OCI-LY7 (cell line): ENCODE measurements around the gene KLF15. TPM values are rescaled to one million over a fixed set of nuclear protein-coding genes. Genes with fewer than 3 reads are reported as not detected.

Experiments
- BruUV-seq: library from RNA; stranded (reverse); fragments of 400-500 nt; replicated peaks from 2 replicates; lab custom pipeline; 2021; lab: Mats Ljungman, UMichigan
- CTCF ChIA-PET: fragments of 300-600 bp; sonication (Branson Sonifier 250); formaldehyde crosslinking; loops from one replicate; lab custom pipeline; 2022; ENCODE audit warnings: antibody characterized with exemption; ENCODE audit not compliant: unreplicated experiment; lab: Charles Lee
- POLR2A ChIA-PET: fragments of 300-600 bp; sonication (Branson Sonifier 250); formaldehyde crosslinking; loops from one replicate; lab custom pipeline; 2022; ENCODE audit warnings: antibody characterized with exemption; lab: Charles Lee
- DNase-seq: peaks from one replicate; pipeline ENCODE4 v3.0.0-alpha.2; 2015; ENCODE audit warnings: low spot score
- H2AFZ ChIP-seq: fragments of 200-600 bp; sonication (generic), shearing (Covaris generic); 2 replicates; pipeline ENCODE4 v1.6.1; 2014; ENCODE audit warnings: mild to moderate bottlenecking, antibody characterized with exemption, low read length, moderate library complexity
- H3K27ac ChIP-seq: fragments of 200-600 bp; sonication (generic); 2 replicates; pipeline ENCODE4 v1.5.1; 2014; ENCODE audit warnings: mixed run types, low read depth, mild to moderate bottlenecking, moderate library complexity, low read length, inconsistent platforms; ENCODE audit not compliant: poor library complexity, severe bottlenecking
- H3K36me3 ChIP-seq: fragments of 200-600 bp; sonication (generic); 2 replicates; pipeline ENCODE4 v1.6.1; 2014; ENCODE audit warnings: mild to moderate bottlenecking, antibody characterized with exemption, low read length, moderate library complexity, mixed read lengths; ENCODE audit not compliant: insufficient read depth
- H3K4me1 ChIP-seq: fragments of 200-600 bp; sonication (generic); 2 replicates; pipeline ENCODE4 v1.5.1; 2014; ENCODE audit warnings: mild to moderate bottlenecking, low read length; ENCODE audit not compliant: insufficient read depth, poor library complexity, severe bottlenecking
- H3K4me2 ChIP-seq: fragments of 200-600 bp; sonication (generic); 2 replicates; pipeline ENCODE4 v1.6.1; 2014; ENCODE audit warnings: mild to moderate bottlenecking, low read length
- H3K4me3 ChIP-seq: fragments of 200-600 bp; sonication (generic); 2 replicates; pipeline ENCODE4 v1.5.1; 2014; ENCODE audit warnings: mild to moderate bottlenecking, low read depth, low read length; ENCODE audit not compliant: poor library complexity, severe bottlenecking
- H3K79me2 ChIP-seq: fragments of 200-600 bp; sonication (generic); 2 replicates; pipeline ENCODE4 v1.6.1; 2016; ENCODE audit warnings: low read depth, mild to moderate bottlenecking, low read length, moderate library complexity, mixed read lengths; ENCODE audit not compliant: insufficient read depth
- H3K9me2 ChIP-seq: fragments of 200-600 bp; sonication (generic); 2 replicates; pipeline ENCODE4 v1.6.1; 2016; ENCODE audit warnings: mild to moderate bottlenecking, low read length, mixed read lengths; ENCODE audit not compliant: insufficient read depth
- H3K9me3 ChIP-seq: fragments of 200-600 bp; sonication (generic); 2 replicates; pipeline ENCODE4 v1.6.1; 2014; ENCODE audit warnings: mild to moderate bottlenecking, mixed run types, low read length, mixed read lengths
- H4K20me1 ChIP-seq: fragments of 200-600 bp; sonication (generic); 2 replicates; pipeline ENCODE4 v1.6.1; 2014; ENCODE audit warnings: mild to moderate bottlenecking, antibody characterized with exemption, low read length, moderate library complexity, mixed read lengths; ENCODE audit not compliant: insufficient read depth
- CTCF ChIP-seq: fragments of 200-600 bp; sonication (generic); conservative IDR thresholded peaks from 2 replicates; pipeline ENCODE4 v1.5.1; 2014; ENCODE audit warnings: mild to moderate bottlenecking, antibody characterized with exemption, low read length, moderate library complexity, mixed read lengths
- EZH2phosphoT487 ChIP-seq: fragments of 200-600 bp; sonication (generic); IDR thresholded peaks from 2 replicates; pipeline ENCODE4 v1.6.1; 2018; ENCODE audit warnings: low read depth, borderline replicate concordance, mild to moderate bottlenecking, mixed run types, antibody characterized with exemption, low read length, moderate library complexity, mixed read lengths
- intact Hi-C: fragments of 100-400 bp; cut with micrococcal nuclease; formaldehyde crosslinking; loops from one replicate; pipeline ENCODE4 v1.10.0; 2022; ENCODE audit not compliant: unreplicated experiment
- total RNA-seq, 2 experiments: library from RNA; depleted of rRNA in 1 of 2; stranded (reverse); fragments of >200 nt in 1 of 2; shearing (Covaris generic) in 1 of 2; gene quantifications; 2 replicates each; pipeline ENCODE4 v1.2.3, GENCODE V29; 2014 to 2022

Gene KLF15
- total RNA-seq, 2 experiments from 2014 or later, result 12.3 to 26.4 TPM

- POLR2A ChIA-PET, result no interaction called here
- Histone ChIP-seq H3K4me3 (no peak overlapping the region), H3K36me3 (no peaks in the 10 kb centered on the region), H3K4me1 (peaks cover 10% of the 10 kb centered on the region), H3K4me2 (no peak overlapping the region), H3K9me3 (no peaks in the 10 kb centered on the region), H3K79me2 (no peaks in the 10 kb centered on the region), H2AFZ (no peak overlapping the region), H3K27ac (no peak overlapping the region), H3K9me2 (no peaks in the 10 kb centered on the region), H4K20me1 (no peaks in the 10 kb centered on the region)
- TF ChIP-seq CTCF (no peak), EZH2phosphoT487 (no peak)
- intact Hi-C loops, result no loop called here
- DNase-seq, result no peak
- no TSS peak for BruUV-seq
- CTCF ChIA-PET, result no interaction called here
Measured at GRCh38 chr3:126399756-126400155, 42.5 kb upstream of the KLF15 start.

GRCh38 chr3:126399351-126399735, 42.1 kb upstream of the KLF15 start:
- TF ChIP-seq EZH2phosphoT487 (no peak), CTCF (no peak)
- no peak overlapping the region for H3K4me2 ChIP-seq
- peak; percentile 41 for DNase-seq
- BruUV-seq, result no TSS peak
- H3K79me2 ChIP-seq, result no peaks in the 10 kb centered on the region
- H2AFZ ChIP-seq, result no peak overlapping the region
- no peak overlapping the region for H3K27ac ChIP-seq
- no peak overlapping the region for H3K4me3 ChIP-seq
- no peaks in the 10 kb centered on the region for H3K9me2 ChIP-seq
- no peaks in the 10 kb centered on the region for H3K9me3 ChIP-seq
- H3K4me1 ChIP-seq, result peaks cover 10% of the 10 kb centered on the region
- CTCF ChIA-PET, result no interaction called here
- H3K36me3 ChIP-seq, result no peaks in the 10 kb centered on the region
- intact Hi-C loops, result no loop called here
- no peaks in the 10 kb centered on the region for H4K20me1 ChIP-seq
- POLR2A ChIA-PET, result no interaction called here

GRCh38 chr3:126398423-126399350, 41.5 kb upstream of the KLF15 start:
- TF ChIP-seq CTCF, result no peak
- no peak for TF ChIP-seq EZH2phosphoT487
- Histone ChIP-seq H3K36me3 (no peaks in the 10 kb centered on the region), H3K9me3 (no peaks in the 10 kb centered on the region), H2AFZ (no peak overlapping the region), H3K27ac (no peak overlapping the region), H4K20me1 (no peaks in the 10 kb centered on the region), H3K4me2 (no peak overlapping the region), H3K9me2 (no peaks in the 10 kb centered on the region), H3K4me3 (no peak overlapping the region), H3K79me2 (no peaks in the 10 kb centered on the region), H3K4me1 (peaks cover 10% of the 10 kb centered on the region)
- ChIA-PET POLR2A (no interaction called here), CTCF (no interaction called here)
- no TSS peak for BruUV-seq
- DNase-seq, result no peak
- intact Hi-C loops, result no loop called here
